Left kidney (tissue), 2 donors: ENCODE data around the gene CFTR. TPM values are rescaled to one million over a fixed set of nuclear protein-coding genes. Genes with fewer than 3 reads are reported as not detected.

Experiments
- DNase-seq: peaks from one replicate; pipeline ENCODE4 v3.0.0-alpha.2; 2013
- polyA plus RNA-seq: library from polyadenylated mRNA; unstranded; fragments of 120-200 nt; gene quantifications from one replicate; pipeline ENCODE4 v1.2.1, GENCODE V29; 2013; ENCODE audit not compliant: insufficient read length

CFTR gene
- polyA plus RNA-seq, 1 donor: 11.3 TPM

DNA sequence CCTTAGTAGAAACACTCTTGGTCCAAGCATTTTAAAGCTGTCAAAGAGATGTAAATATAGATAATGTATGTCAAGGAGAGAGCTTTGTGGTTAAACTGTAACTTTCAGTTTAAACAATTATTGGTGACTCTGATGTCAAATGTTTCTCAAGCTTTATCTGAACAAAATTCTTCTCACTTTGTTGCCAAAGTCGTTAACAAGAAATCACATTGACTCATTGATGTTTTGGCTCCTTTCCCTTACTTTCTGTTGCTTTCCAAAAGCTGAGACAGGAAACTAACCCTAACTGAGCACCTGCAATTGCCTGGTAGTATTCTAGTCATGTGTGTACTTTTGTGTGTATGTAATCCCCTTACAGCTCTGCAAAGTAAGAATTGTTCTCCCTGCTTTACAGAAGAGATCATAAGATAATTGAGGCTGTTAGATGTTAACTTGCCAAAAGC lies 108.5 kb downstream of the CFTR start:
- no peak for DNase-seq

DNA sequence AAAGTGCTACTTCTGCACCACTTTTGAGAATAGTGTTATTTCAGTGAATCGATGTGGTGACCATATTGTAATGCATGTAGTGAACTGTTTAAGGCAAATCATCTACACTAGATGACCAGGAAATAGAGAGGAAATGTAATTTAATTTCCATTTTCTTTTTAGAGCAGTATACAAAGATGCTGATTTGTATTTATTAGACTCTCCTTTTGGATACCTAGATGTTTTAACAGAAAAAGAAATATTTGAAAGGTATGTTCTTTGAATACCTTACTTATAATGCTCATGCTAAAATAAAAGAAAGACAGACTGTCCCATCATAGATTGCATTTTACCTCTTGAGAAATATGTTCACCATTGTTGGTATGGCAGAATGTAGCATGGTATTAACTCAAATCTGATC lies 110.4 kb downstream of the CFTR start:
- no peak for DNase-seq

DNA sequence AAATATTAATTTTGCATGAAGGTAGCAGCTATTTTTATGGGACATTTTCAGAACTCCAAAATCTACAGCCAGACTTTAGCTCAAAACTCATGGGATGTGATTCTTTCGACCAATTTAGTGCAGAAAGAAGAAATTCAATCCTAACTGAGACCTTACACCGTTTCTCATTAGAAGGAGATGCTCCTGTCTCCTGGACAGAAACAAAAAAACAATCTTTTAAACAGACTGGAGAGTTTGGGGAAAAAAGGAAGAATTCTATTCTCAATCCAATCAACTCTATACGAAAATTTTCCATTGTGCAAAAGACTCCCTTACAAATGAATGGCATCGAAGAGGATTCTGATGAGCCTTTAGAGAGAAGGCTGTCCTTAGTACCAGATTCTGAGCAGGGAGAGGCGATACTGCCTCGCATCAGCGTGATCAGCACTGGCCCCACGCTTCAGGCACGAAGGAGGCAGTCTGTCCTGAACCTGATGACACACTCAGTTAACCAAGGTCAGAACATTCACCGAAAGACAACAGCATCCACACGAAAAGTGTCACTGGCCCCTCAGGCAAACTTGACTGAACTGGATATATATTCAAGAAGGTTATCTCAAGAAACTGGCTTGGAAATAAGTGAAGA lies 112.3 kb downstream of the CFTR start:
- DNase-seq: no peak

DNA sequence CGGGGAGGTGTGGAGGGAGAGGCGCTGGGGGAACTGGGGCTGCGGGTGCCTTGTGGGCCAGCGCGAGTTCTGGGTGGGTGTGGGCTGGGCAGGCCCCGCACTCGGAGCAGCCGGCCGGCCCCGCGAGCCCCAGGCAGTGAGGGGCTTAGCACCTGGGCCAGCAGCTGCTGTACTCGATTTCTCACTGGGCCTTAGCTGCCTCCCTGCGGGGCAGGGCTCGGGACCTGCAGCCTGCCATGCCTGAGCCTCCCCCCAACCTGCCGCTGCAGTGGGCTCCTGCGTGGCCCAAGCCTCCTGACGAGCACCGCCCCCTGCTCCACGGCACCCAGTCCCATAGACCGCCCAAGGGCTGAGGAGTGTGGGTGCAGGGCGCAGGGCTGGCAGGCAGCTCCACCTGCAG lies 116.3 kb downstream of the CFTR start:
- DNase-seq: no peak

DNA sequence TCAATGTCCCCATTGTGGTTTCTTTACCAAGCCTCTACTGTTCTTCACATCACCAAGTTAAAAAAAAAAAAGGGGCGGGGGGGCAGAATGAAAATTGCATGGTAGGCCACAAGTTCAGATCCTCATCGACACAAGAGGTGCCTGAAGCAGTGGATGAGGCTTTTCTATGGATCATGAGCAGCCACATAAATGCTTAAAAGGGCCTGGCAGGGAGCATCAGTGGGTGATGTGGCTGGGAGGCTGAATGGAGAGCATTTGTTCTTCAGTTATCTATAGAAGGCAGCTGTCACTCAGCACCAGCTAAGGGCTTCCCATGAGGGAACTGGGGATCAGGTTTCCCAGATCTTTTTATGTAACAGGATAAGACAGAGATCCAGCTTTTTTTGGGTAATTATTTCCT lies 117.9 kb downstream of the CFTR start:
- DNase-seq: no peak

DNA sequence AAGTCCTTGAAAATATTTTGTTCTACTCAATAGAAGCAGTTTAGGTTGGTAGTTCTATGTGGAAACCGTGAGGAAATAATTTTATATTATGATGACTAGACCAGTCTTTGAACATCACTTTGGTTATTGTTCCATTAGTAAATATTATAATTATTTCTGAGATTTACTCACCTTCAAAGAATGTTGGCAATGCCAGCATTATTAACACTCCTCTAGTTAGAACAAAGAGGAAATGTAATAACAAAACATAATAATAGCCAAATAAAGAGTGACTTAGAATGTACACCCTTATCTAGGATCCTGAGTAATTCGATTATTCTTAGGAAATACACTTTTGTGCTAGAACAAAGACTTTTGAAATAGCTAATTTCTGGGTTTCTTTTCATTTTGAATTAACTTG lies 121.1 kb downstream of the CFTR start:
- no peak for DNase-seq

DNA sequence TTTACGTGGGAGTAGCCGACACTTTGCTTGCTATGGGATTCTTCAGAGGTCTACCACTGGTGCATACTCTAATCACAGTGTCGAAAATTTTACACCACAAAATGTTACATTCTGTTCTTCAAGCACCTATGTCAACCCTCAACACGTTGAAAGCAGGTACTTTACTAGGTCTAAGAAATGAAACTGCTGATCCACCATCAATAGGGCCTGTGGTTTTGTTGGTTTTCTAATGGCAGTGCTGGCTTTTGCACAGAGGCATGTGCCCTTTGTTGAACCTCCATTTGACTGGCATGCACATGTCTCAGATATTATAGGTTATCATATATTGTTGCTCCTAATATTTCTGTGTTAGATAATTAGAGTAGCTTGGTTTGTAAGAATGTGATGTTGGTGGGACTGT lies 123.8 kb downstream of the CFTR start:
- DNase-seq: no peak

DNA sequence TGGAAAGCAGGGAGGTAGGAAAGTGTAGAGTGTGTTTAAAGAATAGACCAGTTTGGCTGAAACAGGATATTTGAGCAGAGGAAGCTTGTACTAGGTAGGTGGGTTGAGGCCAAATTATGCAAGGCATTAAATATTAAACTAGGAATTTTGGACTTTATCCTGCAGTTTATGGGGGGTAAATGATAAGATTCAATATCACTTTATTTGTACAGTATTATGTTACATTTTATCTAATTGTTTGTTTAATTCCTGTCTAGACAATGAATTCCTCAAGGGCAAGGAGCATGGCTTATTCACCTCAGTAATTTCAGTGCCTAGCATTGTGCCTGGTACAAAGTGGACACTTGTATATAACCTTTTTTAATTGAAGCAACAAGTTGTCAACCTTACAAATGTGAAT lies 125.9 kb downstream of the CFTR start:
- no peak for DNase-seq

DNA sequence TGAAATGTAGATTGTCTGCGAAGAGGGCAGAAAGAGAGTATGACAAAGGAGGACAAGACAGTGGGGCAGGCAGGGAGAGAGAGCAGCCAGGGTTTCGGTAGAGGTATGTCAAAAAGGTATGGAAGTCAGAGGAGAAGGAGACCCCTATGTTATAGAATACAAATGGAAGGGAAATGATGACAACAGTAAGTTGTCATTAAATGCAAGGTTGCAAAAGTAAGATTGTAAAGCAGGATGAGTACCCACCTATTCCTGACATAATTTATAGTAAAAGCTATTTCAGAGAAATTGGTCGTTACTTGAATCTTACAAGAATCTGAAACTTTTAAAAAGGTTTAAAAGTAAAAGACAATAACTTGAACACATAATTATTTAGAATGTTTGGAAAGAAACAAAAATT lies 126.3 kb downstream of the CFTR start:
- DNase-seq: no peak

DNA sequence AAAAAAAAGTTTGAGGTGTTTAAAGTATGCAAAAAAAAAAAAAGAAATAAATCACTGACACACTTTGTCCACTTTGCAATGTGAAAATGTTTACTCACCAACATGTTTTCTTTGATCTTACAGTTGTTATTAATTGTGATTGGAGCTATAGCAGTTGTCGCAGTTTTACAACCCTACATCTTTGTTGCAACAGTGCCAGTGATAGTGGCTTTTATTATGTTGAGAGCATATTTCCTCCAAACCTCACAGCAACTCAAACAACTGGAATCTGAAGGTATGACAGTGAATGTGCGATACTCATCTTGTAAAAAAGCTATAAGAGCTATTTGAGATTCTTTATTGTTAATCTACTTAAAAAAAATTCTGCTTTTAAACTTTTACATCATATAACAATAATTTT lies 130.6 kb downstream of the CFTR start:
- DNase-seq: no peak

DNA sequence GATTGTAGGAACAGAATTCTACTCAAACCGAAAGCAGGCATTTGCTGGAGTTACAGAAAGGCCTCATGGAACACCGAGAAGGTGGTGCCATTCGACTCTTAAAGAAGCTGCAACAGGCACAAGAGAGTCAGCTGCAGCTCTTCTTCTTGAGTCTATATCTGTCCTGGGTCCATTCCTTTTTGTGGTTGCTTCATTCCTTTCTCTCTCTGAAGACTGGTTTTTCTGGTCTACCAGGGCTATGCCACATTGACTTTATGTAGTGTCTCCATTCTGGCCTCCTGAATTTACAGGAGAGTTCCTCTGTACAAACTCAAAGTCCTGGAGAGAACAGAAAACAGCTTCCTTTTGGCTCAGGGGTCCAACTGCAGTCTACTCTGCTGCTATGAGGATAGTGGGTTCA lies 132.8 kb downstream of the CFTR start:
- DNase-seq: no peak

DNA sequence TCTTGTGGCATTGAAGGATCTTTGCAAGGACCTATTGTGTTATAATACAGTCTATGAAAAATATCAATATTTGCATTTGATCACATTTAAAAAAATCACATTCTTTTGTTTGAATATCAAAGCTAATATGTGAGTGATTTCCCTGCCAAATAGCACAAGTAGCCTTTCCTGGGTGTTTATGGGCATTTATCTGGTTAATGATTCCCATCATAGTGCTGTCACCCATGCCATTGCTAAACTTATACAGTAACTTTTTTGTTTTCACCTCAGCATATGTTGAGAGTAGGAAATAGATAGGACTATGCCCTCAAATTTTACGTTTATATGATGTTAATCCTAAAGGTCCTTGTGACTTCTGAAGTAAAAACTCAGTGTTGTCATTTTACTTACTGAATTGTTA lies 136.9 kb downstream of the CFTR start:
- DNase-seq: no peak

DNA sequence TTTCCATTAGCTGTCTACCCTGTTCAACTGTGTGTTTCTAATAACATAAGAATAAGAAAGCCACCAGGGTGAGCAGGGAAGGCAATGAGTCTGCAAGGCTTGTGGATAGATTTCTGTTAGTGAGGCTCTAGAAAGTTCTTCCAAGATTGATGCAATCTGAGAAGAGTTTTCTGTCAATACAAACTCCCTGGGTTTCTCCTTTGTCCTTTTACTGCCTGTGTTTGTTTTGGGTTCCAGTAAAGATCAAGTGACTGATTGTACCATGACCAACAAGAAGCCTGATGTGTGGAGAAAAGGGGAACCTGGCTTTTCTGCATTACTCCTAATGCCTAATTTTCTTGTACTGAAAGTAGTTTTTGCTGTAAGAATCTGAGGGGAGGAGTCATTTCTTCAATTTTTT lies 139.9 kb downstream of the CFTR start:
- no peak for DNase-seq

DNA sequence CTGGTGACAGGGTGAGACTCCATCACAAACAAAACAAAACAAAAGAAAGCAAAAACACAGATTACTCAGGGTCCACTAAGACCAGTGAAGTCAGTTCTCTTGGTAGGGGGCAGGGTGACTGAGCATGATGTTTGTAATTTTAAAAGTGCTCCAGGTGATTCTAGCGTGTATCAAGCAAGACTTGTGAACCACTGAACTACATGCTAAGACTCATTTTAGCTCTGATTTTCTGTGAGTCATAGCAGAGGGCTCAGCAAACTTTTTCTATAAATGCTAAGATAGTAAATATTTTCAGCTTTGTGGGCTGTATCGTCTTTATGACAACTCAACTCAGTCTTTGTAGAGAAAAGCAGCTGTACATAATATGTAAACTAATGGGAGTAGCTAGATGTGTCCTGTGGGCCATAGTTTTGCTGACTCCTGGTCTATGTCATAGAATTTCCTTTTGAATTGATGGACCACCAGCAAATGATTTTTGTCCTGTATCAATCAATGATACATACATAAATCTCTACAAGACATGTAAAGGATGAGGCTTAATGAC lies 141.3 kb downstream of the CFTR start:
- no peak for DNase-seq

DNA sequence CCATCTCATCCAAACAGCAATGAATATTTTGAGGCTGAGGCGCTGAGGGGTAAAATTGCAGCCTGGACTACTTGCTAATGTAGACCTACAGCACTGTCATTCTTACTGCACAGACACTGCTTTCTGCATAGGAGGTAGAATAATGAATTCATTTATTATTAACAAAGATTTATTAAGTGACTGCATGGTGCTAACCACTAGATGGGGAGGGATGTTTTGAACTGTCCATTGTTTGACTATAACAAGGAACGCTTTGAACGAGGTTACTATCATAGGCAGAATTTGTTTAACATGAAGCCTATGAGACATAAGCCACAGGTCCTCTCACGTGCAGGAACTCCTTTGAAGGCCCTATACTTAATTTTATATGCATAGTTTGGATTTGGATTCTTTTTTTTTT lies 143.8 kb downstream of the CFTR start:
- DNase-seq: no peak

DNA sequence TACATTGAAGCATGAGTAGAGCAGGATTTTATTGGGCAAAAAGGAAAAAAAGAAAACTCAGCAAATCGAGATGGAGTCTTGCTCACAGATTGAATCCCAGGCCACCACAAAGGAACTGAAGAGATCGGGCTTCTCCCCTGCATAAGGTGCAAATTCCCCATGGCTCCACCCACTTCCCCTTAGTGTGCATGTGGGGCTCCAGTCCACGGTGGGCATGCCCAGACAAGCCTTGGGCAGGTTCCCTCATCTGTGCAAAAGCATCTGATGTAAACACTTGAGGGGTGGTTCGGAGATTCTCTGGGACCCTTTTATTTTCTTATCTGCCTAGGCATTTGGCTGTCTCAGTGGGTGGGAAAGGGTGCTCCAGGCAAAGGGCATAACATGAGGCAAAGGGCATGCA lies 150.7 kb downstream of the CFTR start:
- DNase-seq: no peak

DNA sequence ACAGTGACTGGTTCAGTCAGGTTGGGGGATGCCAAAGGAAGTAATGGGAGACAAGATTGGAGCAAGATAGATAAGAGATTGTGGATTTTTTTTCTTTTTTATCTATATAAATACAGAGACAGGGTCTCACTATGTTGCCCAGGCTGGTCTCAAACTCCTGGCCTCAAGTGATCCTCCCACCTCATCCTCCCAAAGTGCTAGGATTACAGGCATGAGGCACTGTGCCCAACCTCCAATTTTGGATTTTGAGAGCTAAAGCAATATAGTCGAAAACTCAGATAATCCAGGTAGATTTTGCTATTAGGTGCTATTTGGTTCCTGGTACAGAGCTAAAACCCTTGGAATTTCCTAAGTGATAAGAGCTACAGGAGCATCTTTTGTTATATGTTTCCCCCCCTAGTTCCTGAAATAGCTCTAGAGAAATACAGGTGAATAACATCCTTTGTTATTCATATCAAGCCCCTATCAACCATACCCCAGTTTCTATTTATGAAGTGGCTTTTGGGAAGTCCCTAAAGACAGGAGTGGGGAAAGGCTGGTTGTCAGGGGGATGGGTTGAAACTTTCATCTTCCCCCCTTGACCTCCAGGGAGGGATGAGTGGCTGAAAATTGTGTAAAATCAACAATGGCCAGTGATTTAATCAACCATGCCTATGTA lies 151.2 kb downstream of the CFTR start:
- DNase-seq: no peak

DNA sequence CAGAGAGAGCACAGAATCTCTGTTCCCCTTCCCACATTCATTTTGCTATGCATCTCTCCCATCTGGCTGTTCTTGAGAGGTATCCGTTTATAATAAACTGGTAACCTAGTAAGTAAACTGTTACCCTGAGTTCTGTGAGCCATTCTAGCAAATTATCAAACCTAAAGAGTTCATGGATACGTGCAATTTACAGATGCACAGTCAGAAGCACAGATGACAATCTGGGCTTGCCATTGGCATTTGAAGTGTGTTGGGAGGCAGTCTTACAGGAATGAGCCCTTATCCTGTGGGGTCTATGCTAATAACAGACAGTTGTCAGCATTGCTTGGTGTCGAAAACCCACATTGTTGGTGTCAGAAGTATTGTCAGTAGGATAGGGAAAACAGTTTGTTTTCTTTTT lies 151.8 kb downstream of the CFTR start:
- no peak for DNase-seq

DNA sequence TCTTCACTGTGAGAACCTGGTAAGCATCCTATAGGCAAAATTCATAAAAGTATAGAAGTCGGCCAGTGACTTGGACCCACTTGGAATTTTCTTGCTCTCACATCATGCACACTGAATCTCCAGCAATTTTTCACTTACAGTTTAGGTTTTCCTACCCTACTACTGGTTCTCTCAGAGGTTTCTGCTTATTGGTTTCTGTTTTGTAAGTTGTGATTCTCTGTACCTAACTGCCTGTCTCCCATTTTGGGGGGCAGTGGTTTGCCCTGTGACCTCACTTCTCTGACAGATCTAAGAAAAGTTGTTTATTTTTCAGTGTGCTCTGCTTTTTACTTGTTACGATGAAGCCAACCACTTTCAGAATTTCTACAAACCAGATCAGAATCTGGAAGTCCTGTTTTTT lies 158.1 kb downstream of the CFTR start:
- no peak for DNase-seq

DNA sequence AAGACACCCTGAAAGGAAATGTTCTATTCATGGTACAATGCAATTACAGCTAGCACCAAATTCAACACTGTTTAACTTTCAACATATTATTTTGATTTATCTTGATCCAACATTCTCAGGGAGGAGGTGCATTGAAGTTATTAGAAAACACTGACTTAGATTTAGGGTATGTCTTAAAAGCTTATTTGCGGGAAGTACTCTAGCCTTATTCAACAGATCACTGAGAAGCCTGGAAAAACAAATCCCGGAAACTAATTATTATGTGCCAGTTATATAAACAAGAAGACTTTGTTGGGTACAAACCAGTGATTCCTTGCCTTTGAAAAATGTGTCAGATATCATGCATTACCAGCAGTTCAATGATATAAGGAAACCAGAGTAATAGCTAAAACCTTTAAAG lies 160.1 kb downstream of the CFTR start:
- DNase-seq: no peak

DNA sequence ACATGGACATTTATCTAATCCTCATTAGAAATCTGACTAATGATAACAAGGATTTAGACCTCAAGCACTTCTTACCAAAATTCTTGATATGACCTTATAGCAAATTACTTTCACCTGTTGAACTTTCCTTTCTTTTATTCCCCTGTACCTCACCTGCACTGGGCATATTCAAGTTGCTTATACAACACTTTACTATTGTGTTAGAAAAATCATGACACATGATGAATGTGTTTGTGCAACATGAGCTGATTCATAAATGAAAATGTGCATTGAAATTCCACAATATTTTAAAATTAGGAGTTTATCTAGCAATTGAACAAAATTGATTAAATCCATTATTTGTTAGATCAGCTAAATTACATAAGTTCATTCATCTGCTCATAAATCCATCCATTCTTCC lies 160.6 kb downstream of the CFTR start:
- DNase-seq: no peak

DNA sequence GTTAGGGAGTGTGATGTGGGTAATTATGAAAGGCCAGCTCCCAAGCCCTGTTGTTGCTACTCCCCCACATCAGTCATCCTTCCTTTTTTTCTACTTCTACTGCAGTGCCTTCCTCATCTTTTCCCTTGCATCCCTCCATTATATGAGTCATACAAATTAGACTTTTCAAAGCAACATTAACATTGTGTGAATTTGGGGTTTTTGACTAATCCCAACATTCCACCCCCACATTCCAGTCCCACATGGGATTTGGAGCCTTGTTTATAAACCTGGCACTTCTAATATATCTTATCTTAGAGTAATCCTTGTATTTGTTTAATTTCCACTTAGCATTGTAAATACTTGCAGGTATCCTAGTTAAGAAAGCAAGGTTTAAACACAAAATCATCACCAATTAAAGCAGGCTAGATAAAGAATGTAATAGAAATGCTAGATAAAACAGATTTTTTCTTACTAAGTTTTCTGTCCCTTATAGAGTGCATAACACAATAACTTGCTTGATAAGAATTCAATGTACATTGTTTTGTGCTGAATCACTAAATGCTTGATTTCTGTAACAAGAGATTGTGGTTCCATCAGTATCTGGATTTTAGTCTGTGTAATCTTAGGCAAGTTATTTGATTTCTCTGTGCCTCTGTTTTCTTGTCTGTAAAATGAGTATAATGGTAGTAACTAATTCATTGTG lies 165.8 kb downstream of the CFTR start:
- no peak for DNase-seq

DNA sequence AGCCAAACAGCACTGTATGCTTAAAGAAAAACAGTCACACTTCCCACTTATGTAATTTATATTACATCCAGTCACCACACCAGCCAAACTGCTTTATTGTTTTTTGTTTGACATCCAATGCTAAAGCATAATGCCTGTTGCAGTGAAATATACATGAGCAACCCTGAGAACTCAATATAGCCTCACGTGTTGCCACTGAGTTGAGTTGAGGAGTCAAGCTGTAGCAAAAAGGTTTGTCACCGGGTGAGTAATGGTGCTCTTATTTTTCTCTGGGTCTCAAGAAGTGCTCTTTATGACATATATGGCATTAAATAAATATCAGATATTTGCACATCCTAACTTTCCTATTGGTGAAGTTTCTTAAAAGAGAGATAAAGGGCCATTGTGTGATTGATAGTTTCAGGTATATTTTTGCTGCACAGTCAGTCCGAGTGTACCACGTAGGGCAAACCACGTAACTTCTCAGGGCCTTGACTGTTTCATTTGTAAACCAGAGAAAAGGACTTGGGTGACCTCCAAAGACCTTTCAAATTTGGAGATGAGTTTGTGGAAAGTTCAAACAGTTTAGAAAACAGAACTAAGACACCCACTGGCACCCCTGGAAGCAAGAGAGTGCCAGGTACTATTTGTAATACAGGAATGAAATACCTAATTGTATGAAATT lies 168.5 kb downstream of the CFTR start:
- no peak for DNase-seq
